Stimulated activated naive CD8-positive, alpha-beta T cell treated with anti-CD3 and anti-CD28 coated beads, Interleukin-15, Interleukin-2, amounts not matched to agents 100 ng/mL and 50 ng/mL, for 24 hours (primary cell): ENCODE results near the gene PGAP1.
A peak's percentile ranks its signal among the peaks of the same experiment; 100 is the strongest.

ENCODE experiments used
- H3K27ac Mint-ChIP-seq: one replicate; pipeline ENCODE4 v1.8.0; 2021; ENCODE audit warnings: mild to moderate bottlenecking, mixed read lengths
- H3K27me3 Mint-ChIP-seq: one replicate; pipeline ENCODE4 v1.8.0; 2021; ENCODE audit warnings: mixed read lengths
- H3K36me3 Mint-ChIP-seq: one replicate; pipeline ENCODE4 v1.8.0; 2021; ENCODE audit warnings: low read depth, mixed read lengths
- H3K4me1 Mint-ChIP-seq: one replicate; pipeline ENCODE4 v1.8.0; 2021; ENCODE audit warnings: low read depth, mixed read lengths
- H3K4me3 Mint-ChIP-seq: one replicate; pipeline ENCODE4 v1.8.0; 2021; ENCODE audit warnings: mild to moderate bottlenecking, mixed read lengths
- H3K9me3 Mint-ChIP-seq: one replicate; pipeline ENCODE4 v1.8.0; 2021; ENCODE audit warnings: mixed read lengths

The PGAP1 gene

GRCh38 chr2:196926562-196927375 is at the start of gene PGAP1:
PGAP1 (minus strand) TSS chr2:196926707; CDS start chr2:196926616, 91 bp downstream.
- peak within 1 kb of the TSS; percentile 97 for H3K27ac Mint-ChIP-seq
- peak within 1 kb of the TSS; percentile 99 for H3K4me3 Mint-ChIP-seq
- H3K36me3 Mint-ChIP-seq = peaks cover 6% of the 10 kb centered on the region
- peaks cover 39% of the 10 kb centered on the region for H3K4me1 Mint-ChIP-seq
- H3K27me3 Mint-ChIP-seq = no peaks in the 10 kb centered on the region
- no peaks in the 10 kb centered on the region for H3K9me3 Mint-ChIP-seq

- Mint-ChIP-seq H3K4me3 (no peak overlapping the region), H3K27me3 (no peaks in the 10 kb centered on the region), H3K27ac (no peak overlapping the region), H3K36me3 (no peaks in the 10 kb centered on the region), H3K4me1 (peaks cover 14% of the 10 kb centered on the region), H3K9me3 (peaks cover 5% of the 10 kb centered on the region)
These were observed 48.5 kb upstream of the PGAP1 start for GRCh38 chr2:196974970-196975369.

GRCh38 chr2:196971574-196972279 is 45.2 kb upstream of the PGAP1 start:
- Mint-ChIP-seq H3K9me3 (no peaks in the 10 kb centered on the region), H3K36me3 (no peaks in the 10 kb centered on the region), H3K4me3 (no peak overlapping the region), H3K27ac (no peak overlapping the region), H3K4me1 (peaks cover 10% of the 10 kb centered on the region), H3K27me3 (no peaks in the 10 kb centered on the region)

GRCh38 chr2:196970099-196970498 is 43.6 kb upstream of the PGAP1 start:
- Mint-ChIP-seq H3K4me3 (no peak overlapping the region), H3K27me3 (no peaks in the 10 kb centered on the region), H3K9me3 (no peaks in the 10 kb centered on the region), H3K4me1 (peaks cover 8% of the 10 kb centered on the region), H3K27ac (no peak overlapping the region), H3K36me3 (no peaks in the 10 kb centered on the region)

GRCh38 chr2:196968516-196968915 is 42.0 kb upstream of the PGAP1 start:
- Mint-ChIP-seq H3K4me1 (peaks cover 9% of the 10 kb centered on the region), H3K4me3 (no peak overlapping the region), H3K9me3 (no peaks in the 10 kb centered on the region), H3K27ac (no peak overlapping the region), H3K36me3 (no peaks in the 10 kb centered on the region), H3K27me3 (no peaks in the 10 kb centered on the region)

GRCh38 chr2:196967775-196968174 is 41.3 kb upstream of the PGAP1 start:
- Mint-ChIP-seq H3K27ac (no peak overlapping the region), H3K9me3 (no peaks in the 10 kb centered on the region)

GRCh38 chr2:196967116-196967515 is 40.6 kb upstream of the PGAP1 start:
- no peaks in the 10 kb centered on the region for H3K27me3 Mint-ChIP-seq
- H3K9me3 Mint-ChIP-seq = no peaks in the 10 kb centered on the region
- H3K36me3 Mint-ChIP-seq = no peaks in the 10 kb centered on the region
- H3K27ac Mint-ChIP-seq = no peak overlapping the region
- H3K4me3 Mint-ChIP-seq = no peak overlapping the region
- H3K4me1 Mint-ChIP-seq = peaks cover 16% of the 10 kb centered on the region

More at GRCh38 chr2:196967775-196968174, 41.3 kb upstream of the PGAP1 start:
- H3K4me1 Mint-ChIP-seq = peaks cover 14% of the 10 kb centered on the region
- no peaks in the 10 kb centered on the region for H3K27me3 Mint-ChIP-seq
- no peak overlapping the region for H3K4me3 Mint-ChIP-seq
- no peaks in the 10 kb centered on the region for H3K36me3 Mint-ChIP-seq

- Mint-ChIP-seq H3K4me1 (peaks cover 26% of the 10 kb centered on the region), H3K9me3 (no peaks in the 10 kb centered on the region), H3K36me3 (no peaks in the 10 kb centered on the region), H3K27ac (no peak overlapping the region), H3K4me3 (no peak overlapping the region), H3K27me3 (no peaks in the 10 kb centered on the region)
These were observed 39.6 kb upstream of the PGAP1 start for GRCh38 chr2:196966061-196966460.

- no peak overlapping the region for H3K27ac Mint-ChIP-seq
- H3K9me3 Mint-ChIP-seq = no peaks in the 10 kb centered on the region
- no peaks in the 10 kb centered on the region for H3K27me3 Mint-ChIP-seq
- peaks cover 26% of the 10 kb centered on the region for H3K4me1 Mint-ChIP-seq
- no peaks in the 10 kb centered on the region for H3K36me3 Mint-ChIP-seq
- no peak overlapping the region for H3K4me3 Mint-ChIP-seq
These were observed 39.1 kb upstream of the PGAP1 start for GRCh38 chr2:196965651-196966050.

- Mint-ChIP-seq H3K36me3 (no peaks in the 10 kb centered on the region), H3K27me3 (no peaks in the 10 kb centered on the region), H3K4me3 (no peak overlapping the region), H3K27ac (no peak overlapping the region), H3K9me3 (no peaks in the 10 kb centered on the region), H3K4me1 (peaks cover 26% of the 10 kb centered on the region)
These were observed 37.5 kb upstream of the PGAP1 start for GRCh38 chr2:196963961-196964360.

- H3K4me1 Mint-ChIP-seq = peaks cover 31% of the 10 kb centered on the region
- no peaks in the 10 kb centered on the region for H3K9me3 Mint-ChIP-seq
- H3K27me3 Mint-ChIP-seq = no peaks in the 10 kb centered on the region
- H3K4me3 Mint-ChIP-seq = peak overlapping the region; percentile 14
- peaks cover 3% of the 10 kb centered on the region for H3K36me3 Mint-ChIP-seq
- H3K27ac Mint-ChIP-seq = peak overlapping the region; percentile 47
These were observed 36.5 kb upstream of the PGAP1 start for GRCh38 chr2:196963043-196963442.

- H3K4me1 Mint-ChIP-seq = peaks cover 31% of the 10 kb centered on the region
- peaks cover 3% of the 10 kb centered on the region for H3K36me3 Mint-ChIP-seq
- peak overlapping the region; percentile 54 for H3K27ac Mint-ChIP-seq
- H3K4me3 Mint-ChIP-seq = no peak overlapping the region
- H3K27me3 Mint-ChIP-seq = no peaks in the 10 kb centered on the region
- no peaks in the 10 kb centered on the region for H3K9me3 Mint-ChIP-seq
These were observed 35.8 kb upstream of the PGAP1 start for GRCh38 chr2:196962325-196962724.

GRCh38 chr2:196961889-196962288 is 35.4 kb upstream of the PGAP1 start:
- Mint-ChIP-seq H3K27me3 (no peaks in the 10 kb centered on the region), H3K4me1 (peaks cover 31% of the 10 kb centered on the region), H3K36me3 (peaks cover 3% of the 10 kb centered on the region), H3K4me3 (no peak overlapping the region), H3K27ac (peak overlapping the region; percentile 54), H3K9me3 (no peaks in the 10 kb centered on the region)

GRCh38 chr2:196959734-196960338 is 33.3 kb upstream of the PGAP1 start:
- Mint-ChIP-seq H3K27me3 (no peaks in the 10 kb centered on the region), H3K27ac (no peak overlapping the region), H3K36me3 (peaks cover 3% of the 10 kb centered on the region), H3K4me3 (no peak overlapping the region), H3K9me3 (no peaks in the 10 kb centered on the region), H3K4me1 (peaks cover 31% of the 10 kb centered on the region)

- Mint-ChIP-seq H3K9me3 (no peaks in the 10 kb centered on the region), H3K27me3 (no peaks in the 10 kb centered on the region), H3K27ac (no peak overlapping the region), H3K4me3 (no peak overlapping the region), H3K4me1 (peaks cover 31% of the 10 kb centered on the region), H3K36me3 (peaks cover 3% of the 10 kb centered on the region)
These were observed 32.8 kb upstream of the PGAP1 start for GRCh38 chr2:196959281-196959680.
